ENCODE data around the gene MAML3.

MAML3 gene

DNA sequence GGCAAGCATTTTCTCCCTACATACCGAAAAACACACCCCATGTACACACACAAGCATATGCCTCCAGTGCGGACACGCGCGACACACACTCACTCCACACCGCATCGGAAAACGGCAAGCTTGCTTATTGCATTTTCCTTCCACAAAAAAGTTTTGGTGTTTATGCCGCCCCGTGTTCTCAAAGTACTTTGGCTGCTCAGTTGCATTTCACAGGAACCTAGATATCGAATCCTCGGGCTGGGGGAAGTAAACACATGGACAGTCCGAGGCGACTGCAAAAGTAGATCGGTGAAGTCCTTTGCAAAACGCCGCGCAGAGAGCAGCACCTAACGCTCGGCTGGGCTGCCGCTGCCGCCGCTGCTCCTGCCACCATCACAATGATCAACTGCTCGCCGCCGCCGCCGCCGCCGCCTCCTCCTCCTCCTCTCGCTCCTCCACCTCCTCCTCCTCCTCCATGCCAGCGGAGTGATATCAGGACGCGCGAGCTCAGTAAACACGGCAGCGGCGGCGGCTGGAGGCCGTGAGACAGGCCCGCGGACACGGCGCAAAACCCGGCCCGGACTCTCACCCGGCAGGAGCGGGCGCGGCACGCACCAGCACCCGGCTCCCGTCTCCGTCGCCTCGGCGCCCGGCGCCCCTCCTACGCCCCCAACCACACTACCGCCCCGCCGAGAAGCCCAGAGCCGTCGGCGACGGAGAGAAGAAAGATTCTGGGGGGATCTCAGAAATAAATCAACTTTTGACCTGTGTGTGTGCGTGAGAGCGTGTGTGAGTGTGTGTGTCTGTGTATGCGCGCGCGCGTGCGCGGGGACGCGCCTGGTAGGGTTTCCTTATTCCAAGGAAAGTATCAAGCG, at the start of gene MAML3:
TSS of gene MAML3 (minus strand) at position 467 of the 854 bp plus-strand sequence. CDS start 857 bp downstream, outside the sequence.
- peak; percentile 21 for DNase-seq

DNA sequence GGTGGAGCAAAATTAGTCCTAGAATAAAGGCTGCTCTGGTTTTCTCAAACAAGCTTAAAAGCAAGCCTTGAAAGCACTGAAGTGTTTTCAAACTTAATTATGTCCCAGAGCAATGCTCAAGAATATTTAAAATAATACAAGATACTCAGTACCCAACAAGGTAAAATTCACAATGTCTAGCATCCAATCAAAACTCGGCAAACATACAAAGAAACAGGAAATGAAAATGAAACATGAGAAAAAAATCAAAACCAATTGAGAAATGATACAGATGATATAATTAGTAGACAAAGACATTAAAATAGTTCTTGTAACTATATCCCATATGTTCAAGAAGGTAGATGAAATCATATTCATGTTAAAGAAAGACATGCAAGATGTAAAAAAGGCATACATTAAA, 45.0 kb upstream of the MAML3 start:
- DNase-seq: no peak

DNA sequence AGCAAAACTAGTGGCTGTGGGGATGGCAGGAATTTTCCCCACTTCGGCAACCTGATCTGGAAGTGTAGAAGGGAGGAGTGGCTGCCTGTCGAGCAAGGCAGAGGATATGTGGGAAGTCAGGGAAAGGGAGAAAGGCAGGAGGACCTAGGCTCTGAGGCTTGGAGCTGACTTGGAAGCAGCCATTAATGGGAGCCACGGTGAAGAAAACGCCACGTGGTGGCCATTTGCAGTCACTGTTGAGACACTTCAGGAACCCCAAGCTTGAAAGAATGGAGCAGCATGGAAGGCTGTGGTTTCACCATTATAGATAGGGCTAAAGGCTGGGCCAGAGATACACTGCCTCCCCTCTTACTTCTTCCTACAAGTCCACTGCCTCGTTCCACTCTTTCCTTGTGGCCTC, 41.8 kb upstream of the MAML3 start:
- DNase-seq: no peak

DNA sequence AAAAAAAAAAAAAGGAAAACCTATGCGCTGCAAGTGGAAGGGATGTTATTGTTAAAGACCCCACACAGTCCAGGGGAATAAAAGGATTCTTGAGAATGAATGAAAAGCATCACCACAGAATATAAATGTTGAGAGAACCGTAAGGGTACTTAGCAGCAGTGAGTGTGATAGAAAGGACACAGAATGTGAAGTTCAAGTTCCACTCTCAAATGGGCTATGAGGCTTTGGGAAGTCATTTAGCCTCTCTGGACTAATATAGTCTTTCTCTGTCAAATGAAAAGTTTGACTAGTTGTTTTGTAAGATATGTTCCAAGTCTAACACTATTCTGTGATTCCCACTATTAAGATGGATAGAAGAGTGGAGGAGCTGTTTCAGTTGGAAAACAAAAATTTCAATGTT, 35.8 kb upstream of the MAML3 start:
- DNase-seq: no peak

- no peak for DNase-seq
Measured at GRCh38 chr4:140188975-140189374, 35.0 kb upstream of the MAML3 start.

GRCh38 chr4:140187316-140187695, 33.3 kb upstream of the MAML3 start:
- DNase-seq: no peak

DNA sequence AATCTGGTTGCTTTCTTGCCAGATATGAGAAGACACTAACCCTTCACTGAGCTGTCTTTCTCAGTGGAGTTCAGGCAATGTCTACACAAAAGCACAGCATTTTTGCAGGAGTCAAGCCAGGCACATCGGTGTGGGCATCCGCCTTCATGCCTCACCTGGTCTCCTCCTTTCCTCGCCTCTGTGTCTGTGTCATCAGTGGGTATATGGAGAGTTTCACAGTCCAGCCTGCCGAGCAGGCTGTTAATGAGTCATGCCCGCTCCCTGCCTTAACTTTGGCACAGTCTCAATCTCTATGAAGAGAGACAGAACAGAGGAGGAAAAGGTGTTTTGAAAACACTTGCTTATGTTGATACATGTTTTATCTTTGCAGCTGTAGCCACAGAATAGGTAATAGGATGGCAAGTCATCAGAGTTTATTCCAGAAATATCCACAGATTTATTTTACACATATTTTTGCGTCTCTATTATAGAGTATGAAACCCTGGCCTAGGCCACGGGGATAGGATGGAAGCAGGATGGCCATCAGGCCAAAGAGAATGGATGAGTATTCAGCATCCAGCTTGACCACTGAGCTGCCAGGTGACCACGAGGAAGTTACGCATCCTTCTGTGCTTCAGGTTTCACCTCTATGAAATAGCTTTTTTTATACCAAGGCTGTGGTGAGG, 32.8 kb upstream of the MAML3 start:
- no peak for DNase-seq

DNA sequence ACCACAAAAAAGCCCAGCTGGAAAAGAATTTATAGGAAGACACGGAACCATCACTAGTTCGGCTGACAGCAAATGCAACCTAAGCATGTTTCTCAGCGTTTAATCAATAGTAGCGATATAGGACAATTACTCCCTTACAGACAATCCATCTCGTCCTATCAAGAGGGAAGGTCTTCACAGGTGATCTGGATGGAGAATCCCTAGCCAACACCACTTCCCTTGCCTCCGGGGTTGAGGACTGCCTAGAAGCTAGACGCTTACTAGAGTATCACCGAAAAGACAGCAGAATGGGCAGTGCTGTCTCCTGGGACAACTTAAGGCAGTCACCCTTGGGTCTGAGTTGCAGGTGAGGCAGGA, 32.1 kb upstream of the MAML3 start:
- DNase-seq: no peak

GRCh38 chr4:140185412-140186081, 31.6 kb upstream of the MAML3 start:
- no peak for DNase-seq

DNA sequence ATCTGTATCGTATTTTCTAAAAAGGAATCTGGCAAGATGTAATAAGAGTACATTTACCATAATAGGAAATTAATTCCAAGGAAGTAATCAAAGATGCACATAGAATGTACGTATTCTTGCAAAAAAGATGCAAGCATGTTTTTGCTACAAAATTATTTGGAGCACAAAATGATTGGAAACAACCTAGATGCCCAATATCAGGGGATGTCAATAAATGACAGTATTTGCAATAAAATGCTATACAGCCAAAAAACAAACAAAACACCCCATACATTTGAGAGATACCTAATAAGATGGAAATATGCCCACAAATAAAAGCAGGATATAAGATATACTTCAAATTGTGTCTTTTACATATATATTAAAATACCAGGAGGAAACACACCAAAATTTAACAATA, 29.3 kb upstream of the MAML3 start:
- DNase-seq: no peak

- no peak for DNase-seq
Measured at GRCh38 chr4:140180577-140180976, 26.6 kb upstream of the MAML3 start.

- DNase-seq: no peak
Measured at GRCh38 chr4:140176735-140177134, 22.8 kb upstream of the MAML3 start.

DNA sequence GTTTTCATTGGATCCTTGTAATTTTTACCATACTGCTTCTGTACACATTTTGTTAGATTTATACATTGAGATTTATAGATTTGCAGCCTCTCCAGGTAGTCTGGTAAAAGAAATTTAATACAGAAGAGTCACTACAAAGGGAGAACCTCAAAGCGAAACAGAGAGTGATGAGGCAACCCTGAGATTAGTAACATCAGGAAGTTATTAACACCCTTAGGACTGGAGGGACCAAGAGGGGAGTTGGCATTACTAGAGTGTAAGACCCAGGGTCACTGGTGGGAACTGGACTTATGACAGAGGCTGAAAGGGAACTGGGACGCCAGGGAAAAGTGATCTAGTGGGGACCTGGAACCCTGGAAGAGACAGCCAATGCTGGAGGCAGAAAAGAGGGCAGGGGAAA, 20.6 kb upstream of the MAML3 start:
- no peak for DNase-seq

- DNase-seq: no peak
Measured at GRCh38 chr4:140172960-140173359, 19.0 kb upstream of the MAML3 start.

- no peak for DNase-seq
Measured at GRCh38 chr4:140170299-140170698, 16.3 kb upstream of the MAML3 start.

DNA sequence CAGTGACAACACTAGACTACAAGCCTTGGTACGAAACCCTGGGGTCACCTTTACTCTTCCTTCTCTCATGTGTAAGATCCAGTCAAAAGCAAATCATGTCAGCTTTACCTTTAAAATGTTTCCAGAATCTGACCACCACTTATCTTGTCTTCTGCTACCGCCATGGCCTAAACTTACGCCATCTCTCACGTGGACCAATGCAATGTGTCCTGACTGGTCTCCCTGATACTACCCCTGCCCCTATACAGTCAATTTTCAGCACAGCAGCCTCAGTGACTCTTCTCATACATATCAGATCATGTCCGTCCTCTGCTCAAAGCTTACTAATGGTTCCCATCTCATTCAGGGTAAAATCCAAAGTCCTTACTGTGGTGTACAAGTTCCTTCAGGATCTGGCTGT, 15.0 kb upstream of the MAML3 start:
- no peak for DNase-seq

DNA sequence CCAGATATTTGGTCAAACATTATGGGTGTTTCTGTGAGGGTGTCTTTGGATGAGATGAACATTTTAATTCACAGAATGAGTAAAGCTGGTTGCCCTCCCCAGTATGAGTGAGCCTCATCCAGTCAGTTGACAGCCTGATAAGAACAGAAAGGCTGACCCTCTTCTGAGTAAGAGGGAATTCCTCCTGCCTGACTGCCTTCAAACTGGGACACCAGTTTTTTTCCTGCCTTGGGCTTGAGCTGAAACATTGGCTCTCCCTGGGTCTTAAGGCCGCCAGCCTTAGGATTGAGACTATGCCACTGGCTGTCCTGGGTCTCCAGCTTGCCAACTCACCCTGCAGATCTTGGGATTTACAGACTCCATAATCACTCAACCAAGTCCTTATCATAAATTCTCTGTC, 14.5 kb upstream of the MAML3 start:
- DNase-seq: no peak

DNA sequence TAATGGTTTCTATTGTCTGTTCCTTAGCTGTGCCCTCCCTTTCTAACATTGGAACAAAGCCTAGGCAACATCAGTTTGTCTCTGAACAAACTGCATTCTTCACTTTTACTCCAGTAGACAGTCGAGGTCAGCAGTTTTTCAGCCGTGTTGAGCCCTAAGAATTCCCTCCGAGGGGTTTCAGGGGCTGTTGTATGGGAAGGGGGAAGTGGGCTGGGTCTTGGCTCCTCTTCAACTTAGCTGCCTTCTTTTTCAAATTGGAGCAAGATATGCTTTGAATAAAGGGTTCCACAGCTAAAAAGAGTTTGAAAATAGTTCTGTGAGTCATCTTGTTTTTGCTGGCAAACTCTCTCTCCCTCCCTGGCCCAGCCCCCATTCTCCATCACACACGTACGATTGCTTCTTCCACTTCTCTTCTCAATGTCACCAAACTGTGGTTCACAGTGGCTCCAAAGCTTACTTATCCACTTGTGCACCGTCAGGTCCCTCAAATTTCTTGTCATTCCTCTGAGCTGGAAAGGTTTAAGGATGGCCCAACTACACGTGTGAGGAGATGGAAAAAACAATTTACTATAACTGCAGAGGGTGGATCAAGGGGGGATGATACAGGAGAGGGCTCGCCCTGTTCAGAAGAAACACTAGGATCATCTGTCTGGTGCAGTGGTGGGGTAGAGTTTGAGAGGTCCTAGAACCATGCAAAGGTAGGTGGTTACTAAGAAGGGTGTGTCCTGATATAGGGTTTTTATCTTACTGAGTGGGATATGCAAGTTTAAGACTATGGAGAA, 9.2 kb upstream of the MAML3 start:
- no peak for DNase-seq

- DNase-seq: no peak
Measured at GRCh38 chr4:140162596-140162995, 8.6 kb upstream of the MAML3 start.

GRCh38 chr4:140158365-140159030, 4.5 kb upstream of the MAML3 start:
- DNase-seq: no peak

- no peak for DNase-seq
Measured at GRCh38 chr4:140157341-140157740, 3.4 kb upstream of the MAML3 start.

- DNase-seq: peak; percentile 1
Measured at GRCh38 chr4:140156529-140157171, 2.7 kb upstream of the MAML3 start.
